ENCODE measurements around the gene MERTK. TPM values are rescaled to one million over a fixed set of nuclear protein-coding genes. Genes with fewer than 3 reads are reported as not detected.

MERTK gene
- polyA plus RNA-seq, 1 experiment: 0.84 TPM

GRCh38 chr2:111898703-111899514 is 502 bp downstream of the MERTK start:
- no peak for TF ChIP-seq CTCF (IDR thresholded peaks at IDR 0.05; ENCODE audit: low read depth, low read length)
- Histone ChIP-seq H3K27me3 (ENCODE audit: control insufficient read depth, insufficient read depth, low read length) (peaks cover 61% of the 10 kb centered on the region), H3K9me3 (ENCODE audit: control insufficient read depth, insufficient read depth, low read length) (no peaks in the 10 kb centered on the region; the same call in 1 of the 2 replicates), H3K27ac (ENCODE audit: low read depth, low read length) (no peak overlapping the region), H3K4me3 (ENCODE audit: low read depth, low read length) (peak overlapping the region; percentile 56)
- POLR2A ChIA-PET: no interaction called here
- no peak for DNase-seq (ENCODE audit: low read depth, low spot score)
- CTCF ChIA-PET: interaction anchor here (0.6 to 1.7 kb wide), 2 partner anchors 8 to 152 kb away, joined by 4 to 8 read pairs; no protein-coding TSS in a partner anchor

- peak; percentile 45 for TF ChIP-seq CTCF (IDR thresholded peaks at IDR 0.05; ENCODE audit: low read depth, low read length)
- ChIA-PET CTCF (interaction anchor here (2.3 kb wide), 1 partner anchor 13 kb away, joined by 7 read pairs; no protein-coding TSS in a partner anchor), POLR2A (no interaction called here)
- no peak overlapping the region for H3K4me3 ChIP-seq (ENCODE audit: low read depth, low read length)
- DNase-seq (ENCODE audit: low read depth, low spot score): no peak
- H3K27me3 ChIP-seq (ENCODE audit: control insufficient read depth, insufficient read depth, low read length): peaks cover 61% of the 10 kb centered on the region
- no peaks in the 10 kb centered on the region; the same call in 1 of the 2 replicates for H3K9me3 ChIP-seq (ENCODE audit: control insufficient read depth, insufficient read depth, low read length)
- no peak overlapping the region for H3K27ac ChIP-seq (ENCODE audit: low read depth, low read length)
Observed at GRCh38 chr2:111900859-111901258, 2.5 kb downstream of the MERTK start.

- peaks cover 56% of the 10 kb centered on the region for H3K27me3 ChIP-seq (ENCODE audit: control insufficient read depth, insufficient read depth, low read length)
- no peak overlapping the region for H3K4me3 ChIP-seq (ENCODE audit: low read depth, low read length)
- TF ChIP-seq CTCF (IDR thresholded peaks at IDR 0.05; ENCODE audit: low read depth, low read length): no peak
- ChIA-PET POLR2A (no interaction called here), CTCF (no interaction called here)
- no peak for DNase-seq (ENCODE audit: low read depth, low spot score)
- H3K9me3 ChIP-seq (ENCODE audit: control insufficient read depth, insufficient read depth, low read length): no peaks in the 10 kb centered on the region; the same call in 1 of the 2 replicates
- H3K27ac ChIP-seq (ENCODE audit: low read depth, low read length): no peak overlapping the region
Observed at GRCh38 chr2:111903516-111903915, 5.1 kb downstream of the MERTK start.

- CTCF ChIA-PET: interaction anchor here (0.9 kb wide), 1 partner anchor 16 kb away, joined by 4 read pairs; no protein-coding TSS in a partner anchor
- no peaks in the 10 kb centered on the region; the same call in 1 of the 2 replicates for H3K9me3 ChIP-seq (ENCODE audit: control insufficient read depth, insufficient read depth, low read length)
Observed at GRCh38 chr2:111903930-111904439, 5.6 kb downstream of the MERTK start.

More at GRCh38 chr2:111903930-111904439, 5.6 kb downstream of the MERTK start:
- H3K4me3 ChIP-seq (ENCODE audit: low read depth, low read length): no peak overlapping the region
- no peak overlapping the region for H3K27ac ChIP-seq (ENCODE audit: low read depth, low read length)
- POLR2A ChIA-PET: no interaction called here
- peaks cover 52% of the 10 kb centered on the region for H3K27me3 ChIP-seq (ENCODE audit: control insufficient read depth, insufficient read depth, low read length)
- no peak for TF ChIP-seq CTCF (IDR thresholded peaks at IDR 0.05; ENCODE audit: low read depth, low read length)
- no peak for DNase-seq (ENCODE audit: low read depth, low spot score)

All from AG04450 (cell line).